Bronchial epithelial cell (primary cell): ENCODE results near the gene PKLR. TPM values are rescaled to one million over a fixed set of nuclear protein-coding genes. Genes with fewer than 3 reads are reported as not detected.

ENCODE experiments used
- DNase-seq: peaks from one replicate; pipeline ENCODE4 v3.0.0-alpha.2; 2010; ENCODE audit warnings: low read depth
- FAIRE-seq: peaks from 2 replicates; lab custom pipeline; 2011; peaks lifted over from hg19 to GRCh38; lab: Jason Lieb, UNC
- H3K27me3 ChIP-seq: 2 replicates; pipeline ENCODE4 v1.5.1; 2011; ENCODE audit warnings: low read length; ENCODE audit not compliant: control insufficient read depth, insufficient read depth
- H3K36me3 ChIP-seq: 2 replicates; pipeline ENCODE4 v1.5.1; 2011; ENCODE audit warnings: low read length; ENCODE audit not compliant: control insufficient read depth, insufficient read depth
- H3K4me3 ChIP-seq: 2 replicates; pipeline ENCODE4 v1.5.1; 2011; ENCODE audit warnings: mild to moderate bottlenecking, low read depth, low read length, control low read depth
- total RNA-seq: library from RNA; depleted of rRNA; stranded (reverse); fragments of >200 nt; gene quantifications from 2 replicates; pipeline ENCODE4 v1.2.1, GENCODE V29; 2014
- TF ChIP-seq, protein P1 (sequence below): IDR thresholded peaks from 2 replicates; pipeline ENCODE4 v1.5.1; 2011; ENCODE audit warnings: mild to moderate bottlenecking, moderate library complexity, low read length, control low read depth, inconsistent platforms; ENCODE audit not compliant: insufficient read depth, severe bottlenecking

Gene PKLR
- total RNA-seq, 1 donor from 2014 or later, result not detected

DNA sequence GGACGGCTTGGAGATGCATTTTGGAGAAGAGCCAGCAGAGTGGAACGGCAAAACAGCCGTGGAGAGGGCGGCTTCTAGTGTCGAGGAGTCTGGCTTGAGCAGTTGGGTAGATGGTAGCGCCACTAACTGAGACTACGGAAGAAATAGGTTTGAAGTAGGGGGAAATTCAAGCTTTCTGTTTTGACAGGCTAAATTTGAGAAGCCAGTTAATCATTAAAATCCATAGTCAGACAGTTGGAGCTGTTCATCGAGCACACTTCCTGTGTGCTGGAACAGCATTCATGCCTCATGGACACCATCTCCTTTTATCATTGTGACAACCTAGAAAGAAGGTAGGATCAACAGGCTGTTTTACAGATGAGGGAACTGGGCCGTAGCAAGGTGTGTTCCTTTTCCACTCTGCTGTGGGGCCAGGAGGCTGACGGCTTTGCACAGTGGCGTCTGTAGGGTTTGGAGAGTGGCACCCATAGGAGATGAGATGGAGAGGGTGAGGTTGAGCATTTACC lies 3.4 kb upstream of the PKLR start:
- no peak for DNase-seq
- H3K27me3 ChIP-seq, result no peaks in the 10 kb centered on the region
- TF ChIP-seq, protein P1, sequence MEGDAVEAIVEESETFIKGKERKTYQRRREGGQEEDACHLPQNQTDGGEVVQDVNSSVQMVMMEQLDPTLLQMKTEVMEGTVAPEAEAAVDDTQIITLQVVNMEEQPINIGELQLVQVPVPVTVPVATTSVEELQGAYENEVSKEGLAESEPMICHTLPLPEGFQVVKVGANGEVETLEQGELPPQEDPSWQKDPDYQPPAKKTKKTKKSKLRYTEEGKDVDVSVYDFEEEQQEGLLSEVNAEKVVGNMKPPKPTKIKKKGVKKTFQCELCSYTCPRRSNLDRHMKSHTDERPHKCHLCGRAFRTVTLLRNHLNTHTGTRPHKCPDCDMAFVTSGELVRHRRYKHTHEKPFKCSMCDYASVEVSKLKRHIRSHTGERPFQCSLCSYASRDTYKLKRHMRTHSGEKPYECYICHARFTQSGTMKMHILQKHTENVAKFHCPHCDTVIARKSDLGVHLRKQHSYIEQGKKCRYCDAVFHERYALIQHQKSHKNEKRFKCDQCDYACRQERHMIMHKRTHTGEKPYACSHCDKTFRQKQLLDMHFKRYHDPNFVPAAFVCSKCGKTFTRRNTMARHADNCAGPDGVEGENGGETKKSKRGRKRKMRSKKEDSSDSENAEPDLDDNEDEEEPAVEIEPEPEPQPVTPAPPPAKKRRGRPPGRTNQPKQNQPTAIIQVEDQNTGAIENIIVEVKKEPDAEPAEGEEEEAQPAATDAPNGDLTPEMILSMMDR, result no peak
- no peaks in the 10 kb centered on the region for H3K36me3 ChIP-seq
- H3K4me3 ChIP-seq, result no peak overlapping the region
- FAIRE-seq, result no peak

DNA sequence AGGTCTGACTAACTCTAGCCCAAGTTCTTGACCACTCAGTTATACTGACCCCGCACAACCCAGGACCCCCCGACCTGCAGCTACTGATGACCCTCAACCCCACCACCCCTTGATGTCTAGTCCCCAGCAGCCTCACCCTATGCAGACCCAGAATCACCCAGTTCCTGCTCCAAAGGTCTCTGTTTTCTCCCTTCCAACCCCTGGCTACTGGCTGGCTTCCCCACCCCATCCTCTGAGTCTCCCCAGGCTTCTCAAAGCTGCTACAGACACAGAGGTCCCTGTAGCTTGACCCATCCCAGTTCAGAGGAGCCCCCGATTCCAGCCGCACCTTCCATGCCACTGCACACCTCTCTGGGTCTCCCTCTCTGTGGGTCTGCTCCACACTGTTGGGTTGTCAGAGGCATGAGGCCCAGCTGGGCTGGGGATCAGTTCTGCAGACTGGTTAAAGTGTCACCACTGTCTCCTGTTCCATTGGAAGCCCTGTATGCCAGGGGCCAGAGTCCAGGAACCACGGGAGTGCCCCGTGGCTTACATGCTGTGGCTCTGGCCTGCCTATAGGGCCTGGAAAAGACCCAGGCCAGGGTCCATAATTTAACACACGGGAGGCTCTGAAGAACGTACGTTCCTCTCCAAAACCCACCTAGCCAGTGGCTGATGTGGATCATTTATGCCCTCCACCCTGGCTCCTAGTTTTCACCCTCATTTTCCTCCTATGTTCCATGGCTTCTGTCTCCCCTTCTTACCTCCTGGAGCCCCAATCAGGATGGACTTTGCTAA lies 497 bp downstream of the PKLR start:
- no peaks in the 10 kb centered on the region for H3K36me3 ChIP-seq
- TF ChIP-seq, protein P1, result no peak
- H3K4me3 ChIP-seq, result no peak overlapping the region
- DNase-seq (no peak), FAIRE-seq (no peak)
- no peaks in the 10 kb centered on the region for H3K27me3 ChIP-seq

DNA sequence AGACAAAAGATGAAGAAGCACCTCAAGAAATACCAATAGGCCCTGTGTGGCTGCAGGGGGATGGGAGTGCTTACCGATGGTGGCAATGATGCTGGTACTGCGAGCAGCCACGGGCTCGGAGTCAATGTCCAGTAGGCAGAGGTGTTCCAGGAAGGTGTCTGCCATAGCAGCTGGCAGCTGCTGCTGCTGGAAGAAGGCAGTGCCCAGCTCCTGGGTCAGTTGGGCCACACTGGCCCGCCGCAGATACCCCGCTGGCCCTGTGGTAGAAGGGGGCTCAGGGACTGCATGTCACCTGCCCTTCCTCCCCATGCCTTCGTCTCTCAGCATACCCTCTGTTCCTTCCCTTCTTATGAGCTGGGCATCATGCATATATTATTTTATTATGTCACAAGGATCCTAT lies 1.2 kb downstream of the PKLR start:
- Histone ChIP-seq H3K27me3 (peaks cover 2% of the 10 kb centered on the region), H3K36me3 (no peaks in the 10 kb centered on the region), H3K4me3 (no peak overlapping the region)
- no peak for DNase-seq
- TF ChIP-seq, protein P1, result no peak
- FAIRE-seq, result no peak

DNA sequence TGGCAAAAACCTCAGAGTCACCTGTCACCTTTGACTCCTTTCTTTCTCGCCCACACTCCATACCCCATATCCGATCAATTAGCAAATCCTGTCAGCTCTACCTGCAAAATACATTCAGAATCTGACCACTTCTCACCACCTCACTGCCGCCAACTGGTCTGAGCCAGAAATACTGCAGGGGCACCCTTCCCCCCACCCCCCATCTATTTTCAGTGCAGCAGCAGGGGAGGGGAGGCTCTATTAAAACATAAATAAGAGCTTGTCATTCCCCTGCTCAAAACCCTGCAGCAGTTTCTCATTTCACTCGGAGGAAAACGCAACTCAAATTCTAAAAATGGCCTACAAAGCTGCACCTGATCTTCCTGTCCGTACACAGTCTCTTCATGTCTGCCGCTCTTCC lies 3.9 kb downstream of the PKLR start:
- TF ChIP-seq, protein P1, result no peak
- FAIRE-seq, result no peak
- Histone ChIP-seq H3K27me3 (peaks cover 6% of the 10 kb centered on the region), H3K36me3 (no peaks in the 10 kb centered on the region), H3K4me3 (no peak overlapping the region)
- DNase-seq, result no peak

DNA sequence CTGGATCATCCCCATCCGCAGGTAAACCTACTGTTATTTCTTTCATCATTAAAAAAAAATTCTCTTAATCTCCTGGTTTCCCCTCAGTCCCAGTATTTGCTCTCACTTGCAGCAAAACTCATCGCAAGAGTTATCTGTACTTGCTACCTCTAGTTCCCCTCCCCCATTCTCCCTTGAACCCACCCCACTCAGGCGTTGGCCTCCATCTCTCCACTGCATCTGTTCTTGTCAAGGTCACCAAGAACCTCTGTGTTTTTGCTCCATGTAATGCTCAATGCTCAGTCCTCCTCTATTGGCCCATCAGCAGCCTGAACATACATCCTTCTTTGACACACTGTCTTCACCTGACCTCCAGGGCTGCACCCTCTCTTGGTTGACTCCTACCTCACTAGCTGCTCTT lies 4.6 kb downstream of the PKLR start:
- Histone ChIP-seq H3K27me3 (peaks cover 6% of the 10 kb centered on the region), H3K36me3 (no peaks in the 10 kb centered on the region), H3K4me3 (no peak overlapping the region)
- FAIRE-seq (no peak), DNase-seq (no peak)
- TF ChIP-seq, protein P1, result no peak
